DND-41 (cell line): ENCODE measurements around the gene HLA-DMA.

Experiments used
- CTCF ChIP-seq: IDR thresholded peaks from 2 replicates; pipeline ENCODE4 v1.5.1; 2012; ENCODE audit warnings: borderline replicate concordance, low read length, moderate library complexity, mild to moderate bottlenecking; ENCODE audit not compliant: poor library complexity, severe bottlenecking; ENCODE audit errors: extremely low read depth
- EZH2 ChIP-seq: IDR thresholded peaks from 3 replicates; pipeline ENCODE4 v1.6.1; 2012; ENCODE audit warnings: borderline replicate concordance, low read depth, mild to moderate bottlenecking, moderate library complexity, low read length, inconsistent platforms; ENCODE audit not compliant: severe bottlenecking

GRCh38 chr6:32991972-32992371, 39.1 kb upstream of the HLA-DMA start:
- TF ChIP-seq CTCF = no peak
- no peak for TF ChIP-seq EZH2
